Activated CD4-positive, alpha-beta T cell treated with anti-CD3 and anti-CD28 coated beads, Interleukin-2, amount 50 U/mL, for 24 hours (primary cell): ENCODE data around the gene TBX10.
"Not testable (repeated sequence)": the region's sequence is repeated elsewhere in the genome, so short reads cannot be mapped to it uniquely, and the experiment has no call there.

Experiments used
- DNase-seq, 2 donors: peaks; one replicate each; pipeline ENCODE4 v3.0.0-alpha.2; 2020; ENCODE audit warnings: low read depth in 1 of 2, low spot score in 1 of 2

The TBX10 gene

GRCh38 chr11:67632175-67632981 lies 7.2 kb downstream of the TBX10 start:
- no peak for DNase-seq

GRCh38 chr11:67631853-67632174 lies 7.7 kb downstream of the TBX10 start:
- DNase-seq = no peak

- DNase-seq = no peak
These were observed 8.2 kb downstream of the TBX10 start for GRCh38 chr11:67631411-67631810.

GRCh38 chr11:67630943-67631331 lies 8.6 kb downstream of the TBX10 start:
- no peak for DNase-seq

GRCh38 chr11:67630228-67630942 lies 9.2 kb downstream of the TBX10 start:
- DNase-seq = peak; percentile 89 to 93

GRCh38 chr11:67629386-67630227 lies 10.0 kb downstream of the TBX10 start, which contains the start of gene NUDT8:
Gene NUDT8, minus strand, starts transcription at chr11:67629937. Its CDS starts 26 bp downstream, at chr11:67629911.
- peak; percentile 73 to 80 for DNase-seq

GRCh38 chr11:67628710-67629385 lies 10.7 kb downstream of the TBX10 start:
- DNase-seq = no peak

GRCh38 chr11:67627812-67628624 lies 11.5 kb downstream of the TBX10 start:
- DNase-seq = no peak

- DNase-seq = no peak
These were observed 12.1 kb downstream of the TBX10 start for GRCh38 chr11:67627441-67627811.

GRCh38 chr11:67626970-67627369 lies 12.6 kb downstream of the TBX10 start:
- no peak for DNase-seq

- DNase-seq = not testable (repeated sequence)
These were observed 13.3 kb downstream of the TBX10 start for GRCh38 chr11:67626131-67626833.

- DNase-seq = not testable (repeated sequence)
These were observed 15.8 kb downstream of the TBX10 start for GRCh38 chr11:67623795-67624194.

- not testable (repeated sequence) for DNase-seq
These were observed 16.7 kb downstream of the TBX10 start for GRCh38 chr11:67622905-67623304.

GRCh38 chr11:67621928-67622327 lies 17.6 kb downstream of the TBX10 start:
- DNase-seq = not testable (repeated sequence)

GRCh38 chr11:67620621-67621020 lies 18.9 kb downstream of the TBX10 start:
- not testable (repeated sequence) for DNase-seq

- DNase-seq = not testable (repeated sequence)
These were observed 19.6 kb downstream of the TBX10 start for GRCh38 chr11:67619683-67620618.

- not testable (repeated sequence) for DNase-seq
These were observed 20.5 kb downstream of the TBX10 start for GRCh38 chr11:67618901-67619659.
